CD4-positive, alpha-beta T cell treated with Interleukin-15 for 1 hour (primary cell): ENCODE results near the gene CAPN12.
"Not testable (repeated sequence)": the region's sequence is repeated elsewhere in the genome, so short reads cannot be mapped to it uniquely, and the experiment has no call there.

ENCODE experiments used
- DNase-seq: peaks from one replicate; pipeline ENCODE4 v3.0.0-alpha.2; 2020

The CAPN12 gene, protein sequence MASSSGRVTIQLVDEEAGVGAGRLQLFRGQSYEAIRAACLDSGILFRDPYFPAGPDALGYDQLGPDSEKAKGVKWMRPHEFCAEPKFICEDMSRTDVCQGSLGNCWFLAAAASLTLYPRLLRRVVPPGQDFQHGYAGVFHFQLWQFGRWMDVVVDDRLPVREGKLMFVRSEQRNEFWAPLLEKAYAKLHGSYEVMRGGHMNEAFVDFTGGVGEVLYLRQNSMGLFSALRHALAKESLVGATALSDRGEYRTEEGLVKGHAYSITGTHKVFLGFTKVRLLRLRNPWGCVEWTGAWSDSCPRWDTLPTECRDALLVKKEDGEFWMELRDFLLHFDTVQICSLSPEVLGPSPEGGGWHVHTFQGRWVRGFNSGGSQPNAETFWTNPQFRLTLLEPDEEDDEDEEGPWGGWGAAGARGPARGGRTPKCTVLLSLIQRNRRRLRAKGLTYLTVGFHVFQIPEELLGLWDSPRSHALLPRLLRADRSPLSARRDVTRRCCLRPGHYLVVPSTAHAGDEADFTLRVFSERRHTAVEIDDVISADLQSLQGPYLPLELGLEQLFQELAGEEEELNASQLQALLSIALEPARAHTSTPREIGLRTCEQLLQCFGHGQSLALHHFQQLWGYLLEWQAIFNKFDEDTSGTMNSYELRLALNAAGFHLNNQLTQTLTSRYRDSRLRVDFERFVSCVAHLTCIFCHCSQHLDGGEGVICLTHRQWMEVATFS

DNA sequence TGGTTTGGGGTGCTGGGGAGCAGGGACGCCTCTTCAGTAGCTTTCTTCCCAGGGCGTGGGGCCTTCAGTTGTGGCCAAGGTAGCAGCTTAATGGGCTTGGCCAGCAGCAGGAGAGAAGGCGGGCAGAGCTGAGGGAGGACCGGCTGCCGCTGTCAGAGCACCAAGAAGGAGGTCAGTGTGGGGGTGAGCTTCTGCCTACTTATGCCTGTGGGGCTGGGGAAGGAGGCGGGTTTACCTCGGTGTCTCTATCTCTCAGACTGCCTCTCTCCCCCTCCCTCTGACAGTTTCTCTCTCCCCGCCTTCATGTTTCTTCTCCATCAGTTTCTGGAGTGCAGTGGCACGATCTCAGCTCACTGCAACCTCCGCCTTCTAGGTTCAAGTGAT is at the start of gene CAPN12:
Gene CAPN12, minus strand, starts transcription at position 177 of the 384 bp plus-strand sequence. CDS start 309 bp downstream, outside the sequence.
- no peak for DNase-seq

DNA sequence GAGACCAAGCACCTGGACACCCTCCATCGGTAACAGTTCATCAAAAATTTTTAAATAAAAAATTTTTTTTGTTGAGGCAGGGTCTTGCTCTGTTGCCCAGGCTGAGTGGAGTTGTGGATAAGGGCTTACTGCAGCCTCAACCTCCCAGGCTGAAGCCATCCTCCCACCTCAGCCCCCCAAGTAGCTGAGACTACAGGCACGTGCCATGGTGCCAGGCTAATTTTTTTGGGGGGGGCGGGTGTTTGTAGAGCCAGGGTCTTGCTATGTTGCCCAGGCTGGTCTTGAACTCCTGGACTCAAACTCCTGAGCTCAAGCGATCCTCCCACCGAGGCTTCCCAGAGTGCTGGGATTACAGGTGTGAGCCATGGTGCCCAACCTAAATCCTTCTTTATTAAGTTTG is 49.4 kb upstream of the CAPN12 start:
- DNase-seq = no peak

DNA sequence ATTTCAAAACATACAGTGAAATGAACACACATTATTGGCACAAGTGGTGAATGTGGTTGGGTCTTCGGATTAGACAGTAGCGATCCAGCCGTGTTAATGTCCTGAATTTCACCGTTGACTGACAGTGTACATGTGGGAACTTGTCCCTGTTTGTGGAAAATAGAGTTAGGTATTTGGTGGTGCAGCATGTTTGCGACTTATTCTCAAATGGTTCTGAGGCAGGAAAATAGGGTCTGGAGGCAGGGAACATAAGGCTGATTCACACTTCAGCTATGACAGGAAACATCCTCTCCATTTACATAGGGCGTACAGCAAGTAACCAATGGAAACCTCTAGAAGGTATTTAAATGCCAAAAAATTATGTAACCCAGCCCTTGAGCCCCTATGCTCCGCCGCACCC is 48.9 kb upstream of the CAPN12 start:
- DNase-seq = no peak

DNA sequence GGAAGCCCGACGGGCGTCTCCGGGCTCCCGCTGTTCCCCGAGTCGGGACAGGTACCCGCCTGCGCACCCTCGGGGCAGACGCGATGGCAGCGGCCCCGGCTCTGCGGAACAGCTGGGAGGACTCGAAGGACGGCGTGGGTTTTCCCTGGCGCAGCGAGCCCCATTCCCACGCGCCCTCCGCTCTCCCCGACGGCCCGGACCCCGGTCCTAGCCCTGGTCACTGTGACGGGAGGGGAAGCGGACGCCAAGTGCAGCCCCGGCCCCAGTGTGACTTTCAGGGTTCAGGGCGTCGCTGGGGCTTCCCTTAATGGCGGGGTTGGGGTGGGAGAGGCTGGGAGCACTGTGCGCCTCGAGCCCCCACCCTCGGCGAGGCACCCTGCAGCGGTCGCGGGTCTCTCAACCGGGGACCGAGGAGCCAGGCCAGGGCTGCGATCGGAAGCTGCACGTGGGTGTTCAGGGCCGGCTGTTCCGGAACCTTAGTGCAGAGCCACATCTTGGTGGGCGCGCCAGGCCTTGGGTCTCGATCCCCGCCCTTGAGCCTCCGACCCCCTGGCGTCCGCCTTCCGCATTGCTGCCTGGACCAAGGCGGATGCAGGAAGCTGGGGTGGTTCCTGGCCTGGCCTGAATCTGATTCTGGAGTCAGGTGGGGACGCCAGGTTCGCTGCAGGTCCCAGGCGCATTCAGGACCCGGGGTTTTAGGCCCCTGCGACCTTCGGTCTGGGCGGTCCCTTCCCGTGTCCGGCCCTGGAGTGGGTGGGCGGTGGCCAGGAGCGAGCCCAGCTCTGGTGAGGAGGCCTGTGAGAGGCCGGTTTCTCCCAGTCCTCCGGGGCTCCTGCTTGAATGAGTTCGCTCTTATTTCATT is 48.2 kb upstream of the CAPN12 start:
- peak; percentile 46 for DNase-seq

DNA sequence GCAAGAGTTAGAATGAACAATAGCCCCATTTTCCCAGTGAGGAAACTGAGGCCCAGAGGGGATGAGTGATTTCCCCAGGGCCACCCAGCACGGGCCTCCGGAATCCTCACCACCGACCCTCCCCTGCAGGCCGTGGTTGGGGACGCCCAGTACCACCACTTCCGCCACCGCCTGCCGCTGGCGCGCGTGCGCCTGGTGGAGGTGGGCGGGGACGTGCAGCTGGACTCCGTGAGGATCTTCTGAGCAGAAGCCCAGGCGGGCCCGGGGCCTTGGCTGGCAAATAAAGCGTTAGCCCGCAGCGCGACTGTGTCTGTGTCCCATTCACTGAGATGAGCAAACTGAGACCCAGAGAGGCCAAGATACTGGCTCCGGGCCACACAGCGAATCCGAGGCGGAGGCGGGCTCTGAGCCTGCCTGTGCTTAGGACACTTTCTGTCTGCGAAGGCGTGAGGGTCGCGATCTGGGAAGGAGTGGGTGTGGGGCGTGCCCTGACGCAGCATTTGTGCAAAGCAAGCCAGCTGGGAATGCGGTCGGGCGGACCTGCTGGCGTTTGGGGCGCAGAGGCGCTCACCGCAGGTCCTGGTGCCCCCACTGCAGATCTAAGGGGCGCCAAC is 47.3 kb upstream of the CAPN12 start:
- not testable (repeated sequence) for DNase-seq

DNA sequence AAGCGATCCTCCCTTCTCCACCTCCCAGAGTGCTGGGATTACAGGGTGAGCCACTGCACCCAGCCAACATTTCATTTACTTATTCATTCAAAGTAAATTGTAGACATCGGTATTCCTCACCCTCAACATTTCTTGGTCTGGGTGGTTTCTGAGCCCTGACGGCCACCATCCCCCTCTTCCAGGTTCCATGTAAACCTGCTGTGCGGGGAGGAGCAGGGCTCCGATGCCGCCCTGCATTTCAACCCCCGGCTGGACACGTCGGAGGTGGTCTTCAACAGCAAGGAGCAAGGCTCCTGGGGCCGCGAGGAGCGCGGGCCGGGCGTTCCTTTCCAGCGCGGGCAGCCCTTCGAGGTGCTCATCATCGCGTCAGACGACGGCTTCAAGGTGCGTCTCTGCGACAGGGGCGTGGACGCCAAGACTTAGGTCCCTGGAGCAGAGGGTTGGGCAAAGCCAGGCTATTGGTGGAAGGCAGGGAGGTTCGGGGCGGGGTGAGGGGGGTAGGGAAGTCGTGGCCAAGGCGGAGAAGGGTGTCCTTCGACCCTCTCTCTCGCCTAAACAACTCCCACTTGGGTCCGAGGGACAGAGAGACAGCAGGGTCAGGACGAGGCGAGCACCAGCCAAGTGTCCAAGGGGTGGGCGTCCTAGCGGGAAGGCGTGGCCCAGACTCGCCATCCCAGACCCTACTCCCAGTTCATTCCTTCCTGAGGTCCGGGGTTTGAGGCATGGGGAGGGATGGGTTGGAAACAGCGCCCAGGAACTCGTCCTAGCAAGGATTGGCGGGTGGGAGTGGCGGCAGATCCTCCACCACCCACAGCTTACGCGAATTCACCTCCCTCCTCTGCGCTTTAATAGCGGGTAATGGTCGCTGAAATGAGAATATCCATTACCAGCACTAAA is 46.5 kb upstream of the CAPN12 start:
- not testable (repeated sequence) for DNase-seq

DNA sequence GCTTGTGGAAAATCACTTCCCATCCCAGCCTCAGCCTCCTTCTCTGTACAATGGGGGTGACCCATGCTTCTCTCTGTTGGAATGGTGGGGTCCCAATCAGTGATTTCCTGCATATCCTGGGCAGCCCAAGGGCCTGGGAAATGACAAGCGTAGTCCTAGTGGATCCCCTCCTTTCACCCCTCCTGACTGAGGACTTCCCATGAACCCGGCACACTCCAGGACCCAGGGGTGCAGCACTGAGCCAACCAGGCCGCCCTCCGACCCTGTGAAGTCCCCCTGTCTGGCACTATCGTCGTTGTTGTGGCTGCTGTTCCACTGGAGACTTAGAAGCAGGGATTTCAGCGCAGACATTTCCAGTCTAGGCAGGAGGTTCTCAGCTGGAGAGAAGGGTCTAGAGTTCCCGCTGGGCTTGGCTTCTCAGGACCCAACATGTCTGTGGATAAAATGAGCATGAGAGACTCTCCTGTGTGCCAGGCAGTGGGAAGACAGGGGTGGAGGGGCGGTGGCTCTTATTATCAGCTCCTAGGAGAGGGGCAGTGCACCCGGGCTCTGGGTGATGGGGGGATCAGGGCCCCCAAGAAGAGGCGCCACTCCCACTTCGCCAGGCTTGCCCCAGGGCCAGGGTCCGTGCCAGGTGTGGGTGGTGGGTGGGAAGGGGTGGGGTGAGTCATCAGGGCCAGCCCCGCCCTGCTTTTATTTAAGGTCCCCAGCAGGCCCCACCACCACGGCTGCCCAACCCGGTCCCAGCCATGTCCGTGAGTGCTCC is 44.4 kb upstream of the CAPN12 start, which contains the start of gene LGALS7B:
Gene LGALS7B, plus strand, starts transcription at position 723 of the 766 bp plus-strand sequence. Its CDS starts 27 bp downstream, at position 750.
- no peak for DNase-seq

DNA sequence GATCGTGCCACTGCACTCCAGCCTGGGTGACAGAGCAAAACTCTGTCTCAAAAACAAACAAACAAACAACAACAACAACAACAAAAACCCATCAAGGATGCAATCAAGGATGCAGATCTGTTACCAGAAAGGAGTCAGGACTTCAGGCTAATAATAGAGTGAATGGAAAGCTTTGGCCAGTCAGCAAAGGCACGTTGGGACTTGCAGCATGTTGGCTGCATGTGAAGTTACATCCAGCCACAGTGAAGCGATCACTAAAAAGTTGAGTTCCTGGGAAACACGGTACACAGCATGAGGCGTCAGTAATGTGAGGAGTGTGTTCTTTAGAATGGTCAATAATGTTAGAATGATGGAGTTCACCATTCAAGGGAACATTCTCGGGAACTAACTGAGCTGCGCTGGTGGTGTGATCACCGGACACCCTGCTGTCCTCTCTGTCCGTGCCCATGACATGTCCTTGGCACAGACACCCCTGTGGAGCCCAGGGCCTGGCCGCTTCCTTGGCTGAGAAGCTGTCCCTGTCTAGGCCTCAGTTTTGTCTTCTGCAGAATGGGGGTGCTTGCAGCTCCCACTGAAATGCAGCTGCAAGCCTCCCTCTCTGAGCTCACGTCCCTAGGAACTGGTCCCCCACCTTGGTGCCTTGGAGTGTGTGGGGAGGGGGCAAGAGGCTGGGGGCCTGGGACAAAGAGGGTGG is 42.4 kb upstream of the CAPN12 start:
- no peak for DNase-seq

DNA sequence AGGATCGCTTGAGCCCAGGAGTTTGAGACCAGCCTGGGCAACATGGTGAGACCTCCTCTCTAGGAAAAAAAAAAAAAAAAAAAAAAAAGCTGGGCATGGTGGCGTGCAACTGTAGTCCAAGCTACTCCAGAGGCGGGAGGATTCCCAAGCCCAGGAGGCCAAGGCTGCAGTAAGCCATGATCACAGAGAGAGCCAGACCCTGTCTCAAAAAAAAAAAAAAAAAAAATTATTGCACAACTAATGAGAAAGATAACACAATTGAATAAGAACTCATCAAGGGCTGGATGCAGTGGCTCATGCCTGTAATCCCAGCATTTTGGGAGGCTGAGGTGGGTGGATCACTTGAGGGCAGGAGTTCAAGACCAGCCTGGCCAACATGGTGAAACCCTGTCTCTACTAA is 41.8 kb upstream of the CAPN12 start:
- DNase-seq = not testable (repeated sequence)

DNA sequence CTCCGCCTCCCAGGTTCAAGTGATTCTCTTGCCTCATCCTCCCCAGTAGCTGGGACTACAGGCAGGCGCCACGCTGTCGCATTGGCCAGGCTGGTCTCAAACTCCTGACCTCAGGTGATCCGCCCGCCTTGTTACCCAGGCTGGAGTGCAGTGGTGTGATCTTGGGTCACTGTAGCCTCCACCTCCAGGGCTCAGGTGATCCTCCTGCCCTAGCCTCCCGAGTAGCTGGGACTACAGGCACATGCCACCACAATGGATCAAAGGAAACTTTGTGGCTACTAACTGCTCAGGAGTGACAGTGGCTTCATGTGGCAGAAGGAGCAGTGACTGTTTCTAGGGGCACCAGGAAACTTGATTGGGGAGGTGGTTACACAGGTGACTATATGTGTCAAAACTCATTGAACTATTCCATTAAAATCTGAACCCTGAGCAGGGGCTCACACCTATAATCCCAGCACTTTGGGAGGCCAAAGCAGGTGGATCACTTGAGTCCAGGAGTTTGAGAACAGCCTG is 41.0 kb upstream of the CAPN12 start:
- no peak for DNase-seq

DNA sequence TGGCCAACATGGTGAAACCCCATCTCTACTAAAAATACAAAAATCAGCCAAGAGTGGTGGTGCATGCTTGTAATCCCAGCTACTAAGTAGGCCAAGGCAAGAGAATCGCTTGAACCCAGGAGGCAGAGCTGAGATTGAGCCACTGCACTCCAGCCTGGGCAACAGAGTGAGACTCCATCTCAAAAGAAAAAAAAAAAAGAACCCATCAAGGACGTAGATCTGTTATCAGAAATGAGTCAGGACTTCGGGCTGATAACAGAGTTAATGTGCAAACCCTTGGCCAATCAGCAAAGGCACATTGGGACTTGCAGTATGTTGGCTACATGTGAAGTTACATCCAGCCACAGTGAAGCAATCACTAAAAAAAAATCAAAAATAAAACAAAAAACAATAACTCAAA is 40.0 kb upstream of the CAPN12 start:
- DNase-seq = no peak

DNA sequence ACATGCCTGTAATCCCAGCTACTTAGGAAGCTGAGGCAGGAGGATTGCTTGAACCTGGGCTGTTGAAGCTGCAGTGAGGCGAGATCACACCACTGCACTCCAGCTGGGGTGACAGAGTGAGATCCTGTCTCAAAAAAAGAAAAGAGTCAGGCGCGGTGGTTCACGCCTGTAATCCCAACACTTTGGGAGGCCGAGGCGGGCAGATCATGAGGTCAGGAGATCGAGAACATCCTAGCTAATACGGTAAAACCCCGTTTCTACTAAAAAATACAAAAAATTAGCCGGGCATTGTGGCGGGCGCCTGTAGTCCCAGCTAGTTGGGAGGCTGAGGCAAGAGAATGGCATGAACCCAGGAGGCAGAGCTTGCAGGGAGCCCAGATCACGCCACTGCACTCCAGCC is 37.9 kb upstream of the CAPN12 start:
- not testable (repeated sequence) for DNase-seq

DNA sequence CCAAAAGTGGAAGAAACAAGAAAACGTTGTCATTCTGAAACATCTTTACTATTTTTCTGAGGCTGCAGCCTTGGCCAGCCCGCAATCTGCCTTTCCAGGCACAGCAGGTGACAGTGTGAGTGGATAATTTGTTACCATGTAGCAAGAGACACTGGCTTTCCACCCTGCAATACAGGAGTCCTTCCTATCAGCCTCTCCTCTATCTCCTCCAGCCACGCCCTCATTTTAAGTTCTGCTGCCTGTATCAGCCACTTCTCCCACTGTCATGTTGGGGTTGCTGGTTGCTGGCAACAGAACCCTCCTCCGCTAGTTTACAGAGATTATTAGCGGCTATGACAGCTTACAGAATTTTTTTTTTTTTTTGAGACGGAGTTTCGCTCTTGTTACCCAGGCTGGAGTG is 36.8 kb upstream of the CAPN12 start:
- no peak for DNase-seq

DNA sequence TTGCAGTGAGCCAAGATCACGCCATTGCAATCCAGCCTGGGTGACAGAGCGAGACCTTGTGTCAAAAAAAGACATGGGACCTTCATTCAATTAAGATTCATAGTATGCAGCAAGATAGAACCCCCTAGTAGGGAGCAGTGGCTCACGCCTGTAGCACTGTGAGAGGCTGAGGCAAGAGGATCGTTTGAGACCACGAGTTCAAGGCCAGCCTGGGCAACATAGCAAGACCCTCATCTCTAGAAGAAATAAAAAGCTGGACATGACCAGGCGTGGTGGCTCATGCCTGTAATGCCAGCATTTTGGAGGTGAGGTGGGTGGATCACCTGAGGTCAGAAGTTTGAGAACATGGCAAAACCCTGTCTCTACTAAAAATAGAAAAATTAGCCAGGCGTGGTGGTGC is 36.2 kb upstream of the CAPN12 start:
- DNase-seq = no peak

DNA sequence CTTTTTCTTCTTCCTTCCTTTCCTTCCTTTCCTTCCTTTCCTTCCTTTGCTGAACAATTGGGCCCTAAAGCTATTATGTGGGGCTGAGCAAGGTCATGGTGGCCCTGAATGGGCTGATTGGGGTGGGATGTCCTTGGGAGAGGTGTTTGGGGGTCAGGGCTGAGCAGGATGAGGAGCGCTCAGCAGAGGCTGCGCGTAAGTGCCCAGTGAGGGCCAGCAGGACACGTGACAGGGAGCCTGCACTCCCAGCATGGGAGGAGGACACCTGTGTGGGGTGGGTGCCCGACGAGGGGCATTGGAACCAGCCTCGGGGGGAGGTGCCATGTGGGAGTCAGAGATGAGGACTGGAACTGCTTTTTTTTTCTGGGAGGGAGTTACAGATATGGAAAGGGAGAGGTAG is 34.5 kb upstream of the CAPN12 start:
- DNase-seq = no peak

DNA sequence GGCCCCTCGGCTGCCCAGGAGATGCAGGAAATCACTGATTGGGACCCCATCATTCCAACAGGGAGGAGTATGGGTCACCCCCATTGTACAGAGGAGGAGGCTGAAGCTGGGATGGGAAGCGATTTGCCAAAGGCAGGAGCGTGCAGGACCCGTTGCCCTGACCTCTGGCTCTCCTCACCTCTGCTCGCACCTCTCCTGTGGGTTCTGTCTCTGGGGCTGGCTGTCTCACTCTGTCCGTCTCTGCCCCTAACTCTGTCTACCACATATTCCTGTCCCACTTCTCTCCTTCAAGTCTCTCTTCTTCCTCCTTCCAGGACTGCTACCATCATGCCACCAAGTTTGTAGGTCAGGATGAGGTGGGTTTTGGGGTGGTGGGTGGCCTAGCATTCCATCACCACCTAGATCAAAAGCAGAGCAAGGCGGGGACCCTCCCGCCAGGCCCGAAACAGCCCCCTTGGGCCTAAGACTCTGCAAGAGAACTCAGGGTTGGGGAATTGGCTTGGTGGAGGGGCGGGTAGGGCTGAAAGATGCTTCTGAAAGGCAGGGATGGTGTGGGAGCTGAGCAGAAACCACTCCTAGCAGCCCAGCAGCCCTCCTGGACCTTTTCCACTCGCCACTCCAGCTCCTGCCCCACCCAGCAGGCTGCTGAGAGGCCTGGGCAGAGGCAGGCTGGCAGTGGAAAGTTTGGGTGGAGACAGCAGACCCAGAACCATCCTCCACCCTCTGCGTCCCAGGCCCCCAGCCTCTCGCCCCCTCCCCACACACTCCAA is 30.1 kb upstream of the CAPN12 start:
- DNase-seq = no peak

DNA sequence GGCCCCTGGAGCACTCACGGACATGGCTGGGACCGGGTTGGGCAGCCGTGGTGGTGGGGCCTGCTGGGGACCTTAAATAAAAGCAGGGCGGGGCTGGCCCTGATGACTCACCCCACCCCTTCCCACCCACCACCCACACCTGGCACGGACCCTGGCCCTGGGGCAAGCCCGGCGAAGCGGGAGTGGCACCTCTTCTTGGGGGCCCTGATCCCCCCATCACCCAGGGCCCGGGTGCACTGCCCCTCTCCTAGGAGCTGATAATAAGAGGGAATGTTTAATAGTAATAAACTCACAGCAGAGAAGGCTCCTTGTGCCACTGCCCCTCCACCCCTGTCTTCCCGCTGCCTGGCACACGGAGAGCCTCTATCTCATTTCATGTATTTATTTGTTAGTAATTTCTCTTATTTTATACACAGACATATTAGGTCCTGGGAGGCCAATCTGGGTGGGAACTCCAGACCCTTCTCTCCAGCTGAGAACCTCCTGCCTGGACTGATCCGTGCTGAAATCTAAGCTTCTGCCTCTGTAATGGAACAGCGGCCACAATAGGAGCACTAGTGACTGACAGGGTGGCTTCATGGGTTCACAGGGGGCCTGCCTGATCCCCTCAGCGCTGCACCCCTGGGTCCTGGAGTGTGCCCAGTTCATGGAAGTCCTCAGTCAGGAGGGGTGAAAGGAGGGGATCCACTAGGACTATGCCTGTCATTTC is 29.3 kb upstream of the CAPN12 start, which contains the start of gene LGALS7:
Gene LGALS7, minus strand, starts transcription at position 49 of the 709 bp plus-strand sequence. Its CDS starts 25 bp downstream, at position 24.
- DNase-seq = no peak

DNA sequence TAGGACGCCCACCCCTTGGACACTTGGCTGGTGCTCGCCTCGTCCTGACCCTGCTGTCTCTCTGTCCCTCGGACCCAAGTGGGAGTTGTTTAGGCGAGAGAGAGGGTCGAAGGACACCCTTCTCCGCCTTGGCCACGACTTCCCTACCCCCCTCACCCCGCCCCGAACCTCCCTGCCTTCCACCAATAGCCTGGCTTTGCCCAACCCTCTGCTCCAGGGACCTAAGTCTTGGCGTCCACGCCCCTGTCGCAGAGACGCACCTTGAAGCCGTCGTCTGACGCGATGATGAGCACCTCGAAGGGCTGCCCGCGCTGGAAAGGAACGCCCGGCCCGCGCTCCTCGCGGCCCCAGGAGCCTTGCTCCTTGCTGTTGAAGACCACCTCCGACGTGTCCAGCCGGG is 27.3 kb upstream of the CAPN12 start:
- DNase-seq = not testable (repeated sequence)
